HCT116 (cell line): ENCODE measurements around the gene FAM81B.
"Not testable (repeated sequence)": the region's sequence is repeated elsewhere in the genome, so short reads cannot be mapped to it uniquely, and the experiment has no call there.

Source experiments
- ATF3 ChIP-seq: IDR thresholded peaks from 2 replicates; pipeline ENCODE4 v1.6.1; 2012
- CTCF ChIP-seq, 3 experiments: fragments of 200-600 bp in 1 of 3; sonication (generic) in 1 of 3; IDR thresholded peaks in 2 of 3; conservative IDR thresholded peaks in 1 of 3; 2 replicates each; pipeline ENCODE4 v1.5.1; 2012 to 2017; ENCODE audit warnings: low read depth in 2 of 3, low read length in 2 of 3, antibody characterized with exemption in 1 of 3, borderline replicate concordance in 1 of 3, control low read depth in 1 of 3, mild to moderate bottlenecking in 1 of 3, mixed read lengths in 1 of 3, mixed run types in 1 of 3, moderate library complexity in 1 of 3; ENCODE audit not compliant: insufficient read depth in 1 of 3
- EZH2 ChIP-seq: fragments of 200-600 bp; sonication (generic); IDR thresholded peaks from 2 replicates; pipeline ENCODE4 v1.6.1; 2017; ENCODE audit warnings: antibody characterized with exemption, mixed run types
- EZH2phosphoT487 ChIP-seq: fragments of 200-600 bp; IDR thresholded peaks from 2 replicates; pipeline ENCODE4 v1.6.1; 2018; ENCODE audit warnings: antibody characterized with exemption, borderline replicate concordance
- POLR2A ChIP-seq: IDR thresholded peaks from 2 replicates; pipeline ENCODE4 v1.7.0; 2011; ENCODE audit warnings: borderline replicate concordance; ENCODE audit not compliant: insufficient read depth, insufficient read length; ENCODE audit errors: extremely low read depth
- POLR2AphosphoS5 ChIP-seq: IDR thresholded peaks from 2 replicates; pipeline ENCODE4 v1.6.1; 2011; ENCODE audit warnings: mild to moderate bottlenecking, low read depth, low read length, moderate library complexity
- SIN3A ChIP-seq: IDR thresholded peaks from 2 replicates; pipeline ENCODE4 v1.6.1; 2012; ENCODE audit warnings: low read depth

GRCh38 chr5:95360667-95361066 lies 30.5 kb upstream of the FAM81B start:
- not testable (repeated sequence) for TF ChIP-seq CTCF (IDR thresholded peaks at IDR 0.05 in 2 of 3, conservative IDR thresholded peaks at IDR 0.05 in 1 of 3; ENCODE audit: borderline replicate concordance in 1 of 3, insufficient read depth in 1 of 3, low read depth in 2 of 3, low read length in 2 of 3); SIN3A; ATF3; POLR2A; POLR2AphosphoS5; EZH2phosphoT487; EZH2
